Neural crest cell (in vitro differentiated cells): ENCODE measurements around the gene GMPPB. TPM values are rescaled to one million over a fixed set of nuclear protein-coding genes. Genes with fewer than 3 reads are reported as not detected.
A peak's percentile ranks its signal among the peaks of the same experiment; 100 is the strongest.
"Not testable (repeated sequence)": the region's sequence is repeated elsewhere in the genome, so short reads cannot be mapped to it uniquely, and the experiment has no call there.

Experiments used
- DNase-seq: peaks from one replicate; pipeline ENCODE4 v3.0.0; 2021; ENCODE audit warnings: low read depth, mixed read lengths, low spot score
- H3K27ac Mint-ChIP-seq: one replicate; pipeline ENCODE4 v1.8.0; 2021; ENCODE audit warnings: mild to moderate bottlenecking, mixed read lengths; ENCODE audit not compliant: unreplicated experiment
- H3K27me3 Mint-ChIP-seq: 2 replicates; pipeline ENCODE4 v1.8.0; 2021; ENCODE audit warnings: low read depth, mild to moderate bottlenecking, mixed read lengths
- H3K36me3 Mint-ChIP-seq: 2 replicates; pipeline ENCODE4 v1.8.0; 2021; ENCODE audit warnings: low read depth, mild to moderate bottlenecking, mixed read lengths
- H3K4me1 Mint-ChIP-seq: 2 replicates; pipeline ENCODE4 v1.8.0; 2021; ENCODE audit warnings: mixed read lengths
- H3K4me3 Mint-ChIP-seq: one replicate; pipeline ENCODE4 v1.8.0; 2021; ENCODE audit warnings: mild to moderate bottlenecking, mixed read lengths
- H3K9me3 Mint-ChIP-seq: 2 replicates; pipeline ENCODE4 v1.8.0; 2021; ENCODE audit warnings: mixed read lengths
- CTCF ChIP-seq: fragments of 200-600 bp; sonication (generic); conservative IDR thresholded peaks from 2 replicates; pipeline ENCODE4 v1.5.0; 2021; ENCODE audit warnings: antibody characterized with exemption, mild to moderate bottlenecking
- total RNA-seq: library from RNA; stranded (reverse); gene quantifications from 2 replicates; pipeline ENCODE4 v1.2.1, GENCODE V29; 2021

The GMPPB gene
- total RNA-seq, 1 donor from 2014 or later = 46.1 TPM

DNA sequence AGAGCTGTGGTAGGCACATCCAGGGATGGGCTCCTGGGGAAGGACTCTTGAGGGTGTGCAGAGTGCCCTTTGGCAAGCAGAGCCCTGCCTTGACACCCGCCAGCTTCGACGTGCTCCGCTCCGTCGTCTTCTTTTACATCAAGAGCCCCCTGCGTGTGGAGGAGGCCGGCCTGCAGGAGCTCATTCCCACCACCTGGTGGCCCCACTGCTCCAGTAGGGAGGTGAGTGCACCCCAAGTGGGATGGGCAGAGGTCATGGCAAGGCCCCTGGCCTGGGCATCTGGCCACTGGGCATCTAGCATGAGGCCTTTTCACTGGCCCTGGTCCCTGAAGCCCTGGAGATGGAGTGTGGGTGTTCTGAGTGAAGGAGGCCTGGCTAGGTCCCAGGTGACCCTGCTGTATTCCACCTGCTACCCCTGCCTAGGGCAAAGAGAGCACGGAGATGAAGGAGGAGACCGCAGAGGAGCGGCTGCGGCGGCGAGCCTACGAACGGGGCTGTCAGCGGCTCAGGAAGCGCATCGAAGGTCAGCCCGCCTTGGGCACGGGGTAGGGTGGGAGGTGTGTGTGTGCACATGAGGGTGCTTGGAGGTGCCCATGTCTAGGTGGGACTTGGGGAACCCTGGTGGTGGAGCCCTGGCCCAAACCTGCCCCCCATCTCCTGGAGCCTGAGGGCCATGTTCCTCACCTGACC is 22.2 kb downstream of the GMPPB start:
- H3K4me1 Mint-ChIP-seq = no peaks in the 10 kb centered on the region
- no peaks in the 10 kb centered on the region for H3K9me3 Mint-ChIP-seq
- peak; percentile 44 for TF ChIP-seq CTCF
- no peak overlapping the region for H3K4me3 Mint-ChIP-seq
- no peaks in the 10 kb centered on the region for H3K36me3 Mint-ChIP-seq
- DNase-seq = no peak
- no peak overlapping the region for H3K27ac Mint-ChIP-seq
- H3K27me3 Mint-ChIP-seq = no peaks in the 10 kb centered on the region

DNA sequence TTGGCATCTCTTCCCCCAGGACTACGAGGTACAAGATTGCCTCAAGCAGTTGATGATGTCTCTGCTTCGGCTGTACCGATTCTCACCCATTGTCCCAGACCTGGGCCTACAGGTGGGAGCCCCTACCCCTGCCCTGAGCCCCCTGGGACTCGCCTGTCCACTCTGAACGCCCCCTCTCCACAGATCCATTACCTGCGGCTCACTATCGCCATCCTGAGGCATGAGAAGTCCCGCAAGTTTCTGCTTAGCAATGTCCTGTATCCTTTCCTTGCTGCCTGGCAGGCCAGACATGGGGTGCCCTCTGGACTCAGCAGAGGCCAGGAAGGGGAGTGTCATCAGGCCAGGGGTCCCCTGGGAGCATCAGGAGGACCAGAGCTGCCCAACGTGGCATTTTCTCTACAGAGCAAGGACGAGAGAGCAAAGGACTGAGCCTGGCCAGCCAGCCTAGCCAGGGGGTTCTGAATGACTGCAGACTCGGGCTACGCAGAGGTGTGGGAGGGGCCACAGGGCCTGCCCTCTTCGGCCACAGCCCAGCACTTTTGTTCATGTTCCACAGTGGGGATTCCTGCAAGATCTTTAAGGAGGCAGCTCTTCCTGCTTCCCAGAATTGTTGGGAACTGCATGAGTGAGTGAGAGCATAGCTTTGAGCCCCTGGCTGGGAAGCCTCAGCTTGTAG is 23.2 kb downstream of the GMPPB start:
- no peak for TF ChIP-seq CTCF
- Mint-ChIP-seq H3K9me3 (no peaks in the 10 kb centered on the region), H3K27ac (no peak overlapping the region), H3K4me3 (no peak overlapping the region), H3K4me1 (no peaks in the 10 kb centered on the region), H3K36me3 (no peaks in the 10 kb centered on the region), H3K27me3 (no peaks in the 10 kb centered on the region)
- DNase-seq = no peak

DNA sequence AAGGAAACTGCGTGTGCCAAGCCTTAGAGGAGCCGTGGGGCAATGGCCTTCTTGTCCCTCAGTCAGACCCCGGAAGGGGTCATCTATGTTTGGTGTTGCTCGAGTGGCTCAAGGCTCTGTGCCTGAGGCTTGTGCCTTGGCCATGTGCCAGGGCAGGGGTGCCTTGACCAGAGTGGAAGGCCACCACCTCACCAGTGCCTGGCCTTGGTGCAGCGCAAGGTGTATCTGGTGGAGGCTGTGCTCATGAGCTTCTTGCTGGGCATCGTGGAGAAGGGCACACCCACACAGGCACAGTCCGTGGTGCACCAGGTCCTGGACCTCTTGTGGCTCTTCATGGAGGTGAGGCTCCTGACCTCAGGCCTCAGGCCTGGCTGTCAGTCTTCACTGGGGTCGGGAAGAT is 23.7 kb downstream of the GMPPB start:
- no peak for TF ChIP-seq CTCF
- DNase-seq = no peak
- no peaks in the 10 kb centered on the region for H3K9me3 Mint-ChIP-seq
- H3K27me3 Mint-ChIP-seq = no peaks in the 10 kb centered on the region
- no peak overlapping the region for H3K27ac Mint-ChIP-seq
- no peaks in the 10 kb centered on the region for H3K36me3 Mint-ChIP-seq
- H3K4me3 Mint-ChIP-seq = no peak overlapping the region
- H3K4me1 Mint-ChIP-seq = no peaks in the 10 kb centered on the region

GRCh38 chr3:49699281-49699979 is 24.3 kb downstream of the GMPPB start:
- H3K4me1 Mint-ChIP-seq = no peaks in the 10 kb centered on the region
- no peaks in the 10 kb centered on the region for H3K36me3 Mint-ChIP-seq
- no peak for DNase-seq
- TF ChIP-seq CTCF = no peak
- H3K4me3 Mint-ChIP-seq = no peak overlapping the region
- H3K27ac Mint-ChIP-seq = no peak overlapping the region
- H3K9me3 Mint-ChIP-seq = no peaks in the 10 kb centered on the region
- no peaks in the 10 kb centered on the region for H3K27me3 Mint-ChIP-seq

GRCh38 chr3:49695350-49696015 is 28.3 kb downstream of the GMPPB start:
- not testable (repeated sequence) for H3K27me3 Mint-ChIP-seq, H3K36me3 Mint-ChIP-seq, H3K27ac Mint-ChIP-seq, H3K4me3 Mint-ChIP-seq, H3K4me1 Mint-ChIP-seq, DNase-seq, H3K9me3 Mint-ChIP-seq

DNA sequence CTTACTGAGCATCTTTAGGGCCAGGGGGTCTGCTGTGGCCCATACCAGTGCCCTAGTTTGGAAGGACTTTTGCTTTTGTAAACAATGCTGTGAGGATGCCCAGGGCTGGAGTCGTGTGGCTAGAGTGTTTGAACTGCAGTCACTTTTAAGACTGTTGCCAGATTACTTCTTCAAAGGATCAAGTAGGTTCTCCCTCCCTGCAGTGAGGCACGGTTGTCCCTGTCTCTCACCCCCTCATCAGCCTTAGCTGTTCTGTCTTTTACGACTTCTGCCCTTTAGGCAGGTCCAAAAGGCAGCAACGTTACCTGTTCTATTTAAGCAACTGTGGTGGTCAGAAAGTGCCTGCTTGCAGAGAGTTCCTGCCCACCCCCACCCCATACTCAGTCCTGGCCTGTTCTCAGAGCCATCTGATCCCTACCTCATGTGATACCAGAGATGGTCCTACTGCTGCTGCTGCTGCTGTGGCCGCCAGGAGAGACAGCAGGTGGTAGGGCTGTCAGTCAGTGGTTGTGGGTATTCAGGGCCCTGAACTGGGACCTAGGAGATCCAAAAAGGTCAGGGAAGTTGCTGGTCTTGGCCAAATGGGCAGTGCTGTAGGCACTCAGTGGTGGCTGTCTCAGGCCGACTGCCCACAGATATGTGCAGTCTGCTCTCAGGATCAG is 29.2 kb downstream of the GMPPB start:
- Mint-ChIP-seq H3K4me3 (peak overlapping the region; percentile 56), H3K4me1 (peaks cover 11% of the 10 kb centered on the region)
- not testable (repeated sequence) for DNase-seq, H3K36me3 Mint-ChIP-seq, H3K27ac Mint-ChIP-seq, H3K9me3 Mint-ChIP-seq, H3K27me3 Mint-ChIP-seq

DNA sequence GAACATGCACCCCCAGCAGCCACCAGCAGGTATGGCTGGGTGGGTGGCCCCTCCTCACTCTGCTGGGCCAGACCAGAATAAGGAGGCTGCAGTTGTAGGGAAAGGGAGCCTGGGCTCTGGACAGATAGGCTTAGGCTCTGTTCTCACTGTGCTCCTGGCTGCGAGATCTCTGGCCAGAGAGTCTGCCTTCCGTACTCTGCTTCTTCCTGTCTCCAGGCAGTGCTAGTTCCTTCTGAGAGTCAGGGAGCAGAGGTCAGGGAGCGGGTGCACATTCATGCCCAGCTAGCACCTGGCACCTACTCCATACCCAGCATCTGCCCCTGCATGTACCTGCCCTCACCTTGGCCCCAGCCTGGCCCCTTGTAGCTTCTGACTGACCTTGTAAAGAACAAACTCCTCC is 32.3 kb downstream of the GMPPB start:
- H3K36me3 Mint-ChIP-seq, H3K9me3 Mint-ChIP-seq: not testable (repeated sequence)

DNA sequence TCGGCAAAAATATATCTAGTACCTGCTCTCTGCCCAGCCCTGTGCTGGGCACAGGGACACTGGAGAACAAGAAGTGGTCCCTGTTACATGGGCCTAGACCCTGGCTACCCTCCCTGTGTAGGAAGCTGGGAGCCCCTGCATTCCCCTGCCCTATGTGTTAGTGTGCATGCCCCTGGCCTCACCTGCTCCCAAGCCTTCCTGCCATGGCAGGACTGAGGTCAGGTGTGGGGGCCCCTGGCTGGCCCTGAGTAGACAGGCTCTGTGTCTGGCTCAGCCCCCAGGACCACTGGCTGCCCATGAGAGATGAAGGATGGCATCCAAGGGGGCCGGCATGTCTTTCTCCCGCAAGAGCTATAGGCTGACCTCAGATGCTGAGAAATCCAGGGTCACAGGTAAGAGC is 32.9 kb downstream of the GMPPB start:
- not testable (repeated sequence) for DNase-seq, H3K36me3 Mint-ChIP-seq, H3K9me3 Mint-ChIP-seq, H3K27ac Mint-ChIP-seq
- H3K27me3 Mint-ChIP-seq = peaks cover 14% of the 10 kb centered on the region
- peaks cover 25% of the 10 kb centered on the region for H3K4me1 Mint-ChIP-seq
- H3K4me3 Mint-ChIP-seq = peak overlapping the region; percentile 97

More for the DNA sequence above, 32.3 kb downstream of the GMPPB start:
- Mint-ChIP-seq H3K27me3 (peaks cover 12% of the 10 kb centered on the region), H3K4me1 (peaks cover 25% of the 10 kb centered on the region), H3K4me3 (peak overlapping the region; percentile 97)
- not testable (repeated sequence) for H3K27ac Mint-ChIP-seq, DNase-seq
